Activated T-helper 9 cell treated with anti-CD3 and anti-CD28 coated beads, Interleukin-2, amount 50 U/mL, for 16 hours (primary cell): Measurements from ENCODE around the gene SLC12A8.

Source experiments
- DNase-seq: peaks from one replicate; pipeline ENCODE4 v3.0.0-alpha.2; 2020; ENCODE audit warnings: low read depth

SLC12A8 gene

DNA sequence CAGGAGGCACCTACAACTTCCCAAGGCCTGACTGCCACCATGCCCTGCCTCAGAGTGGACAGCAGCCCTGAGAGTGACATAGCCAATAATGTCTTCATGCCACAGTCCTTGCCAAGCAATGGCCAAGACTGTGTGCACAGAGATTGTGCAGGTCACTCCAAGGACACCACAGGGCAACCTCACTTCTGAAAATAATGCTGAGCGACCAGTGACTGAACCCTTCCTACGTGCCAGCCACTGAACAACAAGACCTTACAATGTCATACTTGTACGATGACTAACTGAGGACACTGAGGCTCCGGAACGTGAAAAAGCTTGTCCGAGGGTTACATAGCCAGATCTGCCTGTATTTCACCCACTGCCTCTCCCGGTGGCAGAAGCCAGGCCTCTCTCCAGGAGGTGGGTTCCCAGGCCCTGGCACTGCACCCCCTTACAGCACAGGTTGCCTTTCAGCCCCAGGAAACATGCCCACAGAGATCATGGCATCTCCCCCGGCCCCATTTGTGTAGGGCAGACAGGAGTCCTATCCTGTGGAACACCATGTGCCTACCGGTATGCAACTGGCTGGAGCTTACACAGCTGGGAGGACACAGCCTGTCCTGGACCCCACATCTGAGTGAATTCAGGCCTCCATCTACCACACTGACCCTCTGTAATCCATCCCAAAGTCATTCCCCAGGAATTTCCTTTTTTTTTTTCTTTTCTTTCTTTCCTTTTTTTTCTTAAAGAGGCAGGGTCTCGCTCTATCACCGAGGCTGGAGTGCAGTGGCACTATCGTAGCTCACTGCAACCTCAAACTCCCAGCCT, 72.3 kb downstream of the SLC12A8 start:
- DNase-seq = no peak

DNA sequence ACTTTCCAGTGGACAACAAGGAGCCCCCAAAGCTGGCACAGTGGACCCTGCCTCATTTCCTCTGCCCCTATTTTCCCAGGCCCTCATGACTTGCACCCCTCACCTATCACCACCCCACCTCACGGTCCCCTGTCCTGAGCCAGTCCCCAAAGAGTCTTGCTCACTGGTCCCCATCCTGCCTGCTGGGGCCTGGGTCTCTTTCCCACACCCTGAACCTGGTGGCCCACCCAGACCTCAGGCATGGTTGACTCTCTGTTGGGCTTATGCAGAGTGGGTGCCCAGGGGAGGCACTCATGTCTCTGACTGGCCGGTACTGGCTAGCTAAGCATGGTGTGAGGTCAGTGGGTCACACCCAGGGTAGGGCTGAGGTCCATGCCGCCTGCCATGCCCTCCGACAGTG, 73.2 kb downstream of the SLC12A8 start:
- no peak for DNase-seq

GRCh38 chr3:125137358-125138033, 75.1 kb downstream of the SLC12A8 start:
- DNase-seq = no peak

- DNase-seq = no peak
Measured at GRCh38 chr3:125136966-125137357, 75.6 kb downstream of the SLC12A8 start.

GRCh38 chr3:125136515-125136914, 76.0 kb downstream of the SLC12A8 start:
- DNase-seq = no peak

DNA sequence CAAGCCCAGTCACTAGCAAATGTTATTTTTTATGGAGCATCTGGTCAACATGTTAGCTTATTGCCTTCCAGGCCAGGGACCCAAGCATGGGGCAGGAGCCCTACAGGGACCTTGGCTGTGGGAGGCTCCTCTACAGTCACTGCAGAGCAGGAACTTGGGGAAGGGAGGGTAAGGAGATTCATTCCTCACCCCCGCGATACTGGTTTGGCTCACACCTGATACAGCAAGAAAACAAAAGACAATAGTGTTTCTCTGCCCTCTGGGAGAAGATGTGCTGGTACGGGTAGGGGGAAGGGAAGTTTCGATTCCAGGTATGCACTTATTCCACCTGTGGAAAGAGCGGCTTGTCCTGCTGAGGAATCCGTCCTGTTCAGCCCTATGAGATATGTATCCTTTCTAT, 77.6 kb downstream of the SLC12A8 start:
- no peak for DNase-seq

- no peak for DNase-seq
Measured at GRCh38 chr3:125132815-125133214, 79.7 kb downstream of the SLC12A8 start.

DNA sequence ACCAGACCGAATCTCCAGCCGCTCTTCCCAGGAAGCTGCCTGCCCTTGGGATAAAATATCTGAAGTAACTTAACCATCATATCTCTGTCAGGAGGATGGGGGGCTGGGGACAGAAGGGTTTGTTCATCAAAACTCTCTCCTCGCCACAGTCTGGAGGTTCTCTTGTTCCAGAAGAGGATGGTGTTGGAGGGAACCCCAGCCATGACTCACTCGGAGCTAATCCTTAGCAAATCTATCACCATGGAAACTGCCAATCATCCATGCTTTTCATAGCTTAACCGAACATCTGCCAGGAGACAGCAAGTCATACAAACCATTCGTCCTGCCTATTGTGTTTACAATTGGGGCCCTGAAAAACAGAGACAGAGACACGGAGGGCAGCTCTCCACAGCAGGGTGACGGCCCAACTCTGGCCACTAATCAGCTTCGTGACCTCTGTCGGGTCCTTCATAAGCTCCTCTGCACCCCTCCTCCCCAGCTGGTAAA, 83.0 kb downstream of the SLC12A8 start:
- no peak for DNase-seq

DNA sequence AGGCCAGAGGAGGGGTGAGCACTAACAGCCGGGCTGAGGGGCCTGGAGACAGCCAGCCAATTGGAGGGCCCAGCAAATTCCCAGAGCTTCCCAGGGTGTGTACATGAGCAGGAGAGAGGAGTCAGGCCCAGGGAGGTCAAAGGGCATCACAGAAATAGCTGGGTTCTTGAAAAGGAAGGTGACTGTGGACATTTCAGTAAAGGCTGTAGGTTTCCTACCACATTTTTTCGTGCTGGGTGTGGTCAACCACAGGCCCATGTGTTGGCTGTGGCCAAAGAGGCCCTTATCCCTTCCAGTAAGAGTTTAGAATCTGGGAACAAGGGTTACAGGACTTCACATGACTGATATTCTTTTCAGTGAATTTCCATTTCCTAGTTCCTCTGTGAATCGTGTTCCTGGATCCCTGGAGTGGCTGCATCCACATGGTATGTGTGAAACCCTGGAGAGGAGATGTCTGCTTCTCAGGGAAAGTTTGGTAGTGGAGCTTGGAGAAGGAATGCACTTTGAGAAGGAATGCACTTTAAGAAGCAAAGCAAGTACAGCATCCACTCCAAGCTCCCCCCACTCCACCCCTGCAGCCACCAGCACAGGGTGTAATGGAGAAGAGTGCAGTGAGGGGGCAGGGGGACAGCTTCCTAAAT, 83.6 kb downstream of the SLC12A8 start:
- no peak for DNase-seq

DNA sequence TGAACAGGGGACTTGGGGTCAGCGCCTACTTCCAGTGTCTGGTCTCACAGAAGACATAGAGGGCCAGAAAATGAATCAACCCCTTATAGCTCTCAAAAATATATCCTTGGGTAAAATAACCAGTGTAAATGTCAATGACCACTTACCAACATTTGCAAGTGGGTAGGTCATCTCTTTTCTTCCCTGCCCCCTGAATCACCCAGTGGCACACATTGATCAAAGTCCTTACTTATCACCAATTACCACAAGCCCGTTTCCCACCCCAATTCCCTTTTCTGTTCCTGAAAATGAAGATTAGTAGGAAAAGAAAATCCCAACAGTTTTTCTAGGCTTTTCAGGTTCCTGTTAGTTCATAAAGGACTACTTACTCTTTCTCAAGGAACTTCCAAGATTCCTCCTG, 86.2 kb downstream of the SLC12A8 start:
- DNase-seq = no peak

GRCh38 chr3:125125821-125126245, 86.7 kb downstream of the SLC12A8 start:
- no peak for DNase-seq

DNA sequence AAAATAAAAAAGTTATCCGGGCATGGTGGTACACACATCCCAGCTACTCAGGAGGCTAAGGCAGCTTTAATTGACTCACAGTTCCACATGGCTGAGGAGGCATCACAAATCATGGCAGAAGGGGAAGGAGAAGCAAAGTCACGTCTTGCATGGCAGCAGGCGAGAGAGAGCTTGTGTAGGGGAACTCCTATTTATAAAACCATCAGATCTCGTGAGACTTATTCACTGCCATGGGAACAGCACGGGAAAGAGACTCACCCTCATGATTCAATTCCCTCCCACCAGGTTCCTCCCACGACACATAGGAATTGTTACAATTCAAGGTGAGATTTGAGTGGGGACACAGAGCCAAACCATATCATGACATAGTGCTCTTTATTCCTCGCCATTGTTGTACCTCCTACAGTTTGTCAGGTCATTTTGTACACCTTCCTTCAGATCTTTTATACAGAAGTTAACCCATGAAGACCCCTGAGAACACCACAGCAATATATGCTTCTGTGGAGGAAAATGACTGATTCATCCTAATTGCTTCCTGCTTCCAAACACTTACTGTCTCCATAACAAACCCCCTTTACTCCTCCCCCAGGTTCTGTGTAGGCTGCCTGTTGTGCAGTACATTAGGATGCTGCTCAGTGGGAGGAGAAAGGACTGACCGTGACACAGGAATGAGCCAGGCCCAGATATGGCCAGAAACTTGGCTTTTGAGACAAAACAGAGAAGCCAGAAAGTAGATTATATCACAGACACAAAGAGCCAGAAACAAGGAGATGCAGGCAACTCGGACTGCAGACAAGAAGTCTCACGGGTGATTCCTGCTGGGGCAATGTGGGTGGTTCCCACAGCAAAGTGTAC, 88.9 kb downstream of the SLC12A8 start:
- DNase-seq = no peak

DNA sequence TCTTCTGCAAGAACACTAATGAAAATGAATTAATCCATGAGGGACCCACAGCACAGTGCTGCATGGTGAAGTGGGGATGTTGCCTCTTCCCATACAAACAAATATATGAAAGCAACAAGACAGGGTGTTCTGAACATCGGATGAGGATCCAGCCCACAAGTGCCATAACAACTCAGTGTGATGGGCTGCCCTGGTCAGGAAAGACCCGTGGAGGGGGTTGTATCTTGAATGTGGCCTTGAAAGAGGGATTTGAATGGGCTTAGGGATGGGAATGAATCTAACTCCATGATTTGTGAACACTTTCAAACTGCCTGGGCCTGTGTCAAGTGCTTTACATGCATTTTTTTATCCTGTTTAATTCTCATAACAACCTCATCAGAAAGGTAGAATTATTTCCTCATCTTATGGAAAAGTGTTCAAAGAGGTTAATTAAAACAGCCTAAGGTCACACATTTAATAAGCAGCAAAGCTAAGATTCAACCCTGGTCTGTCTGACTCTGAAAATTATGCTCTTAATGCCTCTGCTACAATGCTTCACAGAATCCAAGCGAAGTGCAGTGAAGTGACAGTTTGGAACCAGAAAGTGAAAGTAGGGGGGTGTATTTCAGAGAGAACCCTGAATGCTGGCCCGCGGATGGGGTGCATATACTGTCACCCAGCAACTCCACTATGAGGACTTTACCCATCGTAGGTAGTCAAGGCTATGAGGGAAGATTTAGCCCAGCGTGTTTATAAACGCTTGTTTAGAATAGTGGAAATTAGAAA, 91.1 kb downstream of the SLC12A8 start:
- no peak for DNase-seq

GRCh38 chr3:125120379-125121122, 92.0 kb downstream of the SLC12A8 start:
- DNase-seq = no peak

GRCh38 chr3:125119752-125120378, 92.7 kb downstream of the SLC12A8 start:
- DNase-seq = no peak

DNA sequence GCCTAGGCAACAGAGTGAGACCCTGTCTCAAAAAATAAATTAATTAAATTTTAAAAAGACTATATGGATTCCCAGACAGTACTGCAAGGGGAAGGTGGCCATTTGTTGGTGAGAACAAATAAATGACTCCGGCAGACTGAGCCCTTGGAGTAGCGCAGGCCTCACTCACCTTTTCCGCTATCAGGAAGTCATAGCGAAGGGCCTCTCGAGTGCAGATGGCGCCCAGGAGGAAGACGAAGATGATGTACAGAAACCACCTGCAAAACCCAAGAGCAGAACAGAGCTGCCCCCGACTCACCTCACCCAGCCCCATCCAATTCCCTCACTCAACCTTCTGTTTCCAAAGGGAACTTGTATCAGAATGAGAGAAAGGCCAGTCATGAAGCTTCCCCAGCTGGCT, 93.9 kb downstream of the SLC12A8 start:
- DNase-seq = no peak

GRCh38 chr3:125117631-125118191, 94.8 kb downstream of the SLC12A8 start:
- DNase-seq = no peak

- DNase-seq = no peak
Measured at GRCh38 chr3:125116311-125117080, 96.1 kb downstream of the SLC12A8 start.

DNA sequence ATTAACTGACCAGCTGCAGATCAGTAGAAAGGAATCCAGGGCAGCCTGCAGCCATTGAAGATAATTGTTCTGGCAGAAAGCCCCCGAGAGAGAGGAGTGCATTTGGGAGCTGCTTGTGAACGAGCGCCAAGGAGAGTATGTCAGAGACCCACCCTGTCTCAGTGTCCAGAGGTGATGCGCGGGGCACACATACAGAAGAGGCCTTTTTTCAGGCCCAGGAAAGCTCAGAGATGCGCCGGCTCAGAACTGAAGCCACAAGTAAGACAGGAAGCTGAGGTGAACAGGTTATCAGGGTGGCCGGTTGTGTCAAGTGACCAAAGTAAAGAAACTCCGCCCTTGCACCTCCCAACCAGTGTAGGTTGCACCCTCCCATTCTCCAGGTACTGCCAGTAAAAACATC, 96.9 kb downstream of the SLC12A8 start:
- DNase-seq = no peak
